ENCODE results near the gene NELFCD. TPM values are rescaled to one million over a fixed set of nuclear protein-coding genes. Genes with fewer than 3 reads are reported as not detected.

The NELFCD gene
- total and polyA plus RNA-seq, 9 of the 15 experiments (the other 6 are each of a cell fraction or from before 2014, with no cell fraction given) = 11.7 to 163 (median 96.5) TPM

- TF ChIP-seq, protein P1, sequence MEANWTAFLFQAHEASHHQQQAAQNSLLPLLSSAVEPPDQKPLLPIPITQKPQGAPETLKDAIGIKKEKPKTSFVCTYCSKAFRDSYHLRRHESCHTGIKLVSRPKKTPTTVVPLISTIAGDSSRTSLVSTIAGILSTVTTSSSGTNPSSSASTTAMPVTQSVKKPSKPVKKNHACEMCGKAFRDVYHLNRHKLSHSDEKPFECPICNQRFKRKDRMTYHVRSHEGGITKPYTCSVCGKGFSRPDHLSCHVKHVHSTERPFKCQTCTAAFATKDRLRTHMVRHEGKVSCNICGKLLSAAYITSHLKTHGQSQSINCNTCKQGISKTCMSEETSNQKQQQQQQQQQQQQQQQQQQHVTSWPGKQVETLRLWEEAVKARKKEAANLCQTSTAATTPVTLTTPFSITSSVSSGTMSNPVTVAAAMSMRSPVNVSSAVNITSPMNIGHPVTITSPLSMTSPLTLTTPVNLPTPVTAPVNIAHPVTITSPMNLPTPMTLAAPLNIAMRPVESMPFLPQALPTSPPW (CRISPR knock-in tag; IDR thresholded peaks at IDR 0.05) = peak; percentile 83
- TF ChIP-seq, protein P2, sequence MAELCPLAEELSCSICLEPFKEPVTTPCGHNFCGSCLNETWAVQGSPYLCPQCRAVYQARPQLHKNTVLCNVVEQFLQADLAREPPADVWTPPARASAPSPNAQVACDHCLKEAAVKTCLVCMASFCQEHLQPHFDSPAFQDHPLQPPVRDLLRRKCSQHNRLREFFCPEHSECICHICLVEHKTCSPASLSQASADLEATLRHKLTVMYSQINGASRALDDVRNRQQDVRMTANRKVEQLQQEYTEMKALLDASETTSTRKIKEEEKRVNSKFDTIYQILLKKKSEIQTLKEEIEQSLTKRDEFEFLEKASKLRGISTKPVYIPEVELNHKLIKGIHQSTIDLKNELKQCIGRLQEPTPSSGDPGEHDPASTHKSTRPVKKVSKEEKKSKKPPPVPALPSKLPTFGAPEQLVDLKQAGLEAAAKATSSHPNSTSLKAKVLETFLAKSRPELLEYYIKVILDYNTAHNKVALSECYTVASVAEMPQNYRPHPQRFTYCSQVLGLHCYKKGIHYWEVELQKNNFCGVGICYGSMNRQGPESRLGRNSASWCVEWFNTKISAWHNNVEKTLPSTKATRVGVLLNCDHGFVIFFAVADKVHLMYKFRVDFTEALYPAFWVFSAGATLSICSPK (IDR thresholded peaks at IDR 0.05; ENCODE audit: borderline replicate concordance) = no peak
- peak; percentile 98 for TF ChIP-seq POLR2G (IDR thresholded peaks at IDR 0.05; ENCODE audit: low read depth, low read length)
- no peak; the same call in 1 of the 2 replicates for TF ChIP-seq ZFP1 (CRISPR knock-in tag; IDR thresholded peaks at IDR 0.05)
- no peak for TF ChIP-seq NR2C1 (IDR thresholded peaks at IDR 0.05)
- peak; percentile 83 for TF ChIP-seq NR2C1 (tag; IDR thresholded peaks at IDR 0.05)
- TF ChIP-seq ZNF695 (CRISPR knock-in tag; IDR thresholded peaks at IDR 0.05) = peak; percentile 40; the same call in 1 of the 2 replicates
- TF ChIP-seq POLR2B (IDR thresholded peaks at IDR 0.05; ENCODE audit: low read depth, partially characterized antibody) = peak; percentile 90
- TF ChIP-seq NFE2 (IDR thresholded peaks at IDR 0.05; ENCODE audit: low read depth) = no peak
- no peak for TF ChIP-seq YBX1 (IDR thresholded peaks at IDR 0.05)
- TF ChIP-seq POU5F1 (IDR thresholded peaks at IDR 0.05; ENCODE audit: borderline replicate concordance, low read depth, low read length, partially characterized antibody) = no peak
- no peak for TF ChIP-seq TRIM24 (IDR thresholded peaks at IDR 0.05)
- TF ChIP-seq, protein P3, sequence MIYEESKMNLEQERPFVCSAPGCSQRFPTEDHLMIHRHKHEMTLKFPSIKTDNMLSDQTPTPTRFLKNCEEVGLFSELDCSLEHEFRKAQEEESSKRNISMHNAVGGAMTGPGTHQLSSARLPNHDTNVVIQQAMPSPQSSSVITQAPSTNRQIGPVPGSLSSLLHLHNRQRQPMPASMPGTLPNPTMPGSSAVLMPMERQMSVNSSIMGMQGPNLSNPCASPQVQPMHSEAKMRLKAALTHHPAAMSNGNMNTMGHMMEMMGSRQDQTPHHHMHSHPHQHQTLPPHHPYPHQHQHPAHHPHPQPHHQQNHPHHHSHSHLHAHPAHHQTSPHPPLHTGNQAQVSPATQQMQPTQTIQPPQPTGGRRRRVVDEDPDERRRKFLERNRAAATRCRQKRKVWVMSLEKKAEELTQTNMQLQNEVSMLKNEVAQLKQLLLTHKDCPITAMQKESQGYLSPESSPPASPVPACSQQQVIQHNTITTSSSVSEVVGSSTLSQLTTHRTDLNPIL (CRISPR knock-in tag; IDR thresholded peaks at IDR 0.05) = peak; percentile 92
- TF ChIP-seq, protein P4, sequence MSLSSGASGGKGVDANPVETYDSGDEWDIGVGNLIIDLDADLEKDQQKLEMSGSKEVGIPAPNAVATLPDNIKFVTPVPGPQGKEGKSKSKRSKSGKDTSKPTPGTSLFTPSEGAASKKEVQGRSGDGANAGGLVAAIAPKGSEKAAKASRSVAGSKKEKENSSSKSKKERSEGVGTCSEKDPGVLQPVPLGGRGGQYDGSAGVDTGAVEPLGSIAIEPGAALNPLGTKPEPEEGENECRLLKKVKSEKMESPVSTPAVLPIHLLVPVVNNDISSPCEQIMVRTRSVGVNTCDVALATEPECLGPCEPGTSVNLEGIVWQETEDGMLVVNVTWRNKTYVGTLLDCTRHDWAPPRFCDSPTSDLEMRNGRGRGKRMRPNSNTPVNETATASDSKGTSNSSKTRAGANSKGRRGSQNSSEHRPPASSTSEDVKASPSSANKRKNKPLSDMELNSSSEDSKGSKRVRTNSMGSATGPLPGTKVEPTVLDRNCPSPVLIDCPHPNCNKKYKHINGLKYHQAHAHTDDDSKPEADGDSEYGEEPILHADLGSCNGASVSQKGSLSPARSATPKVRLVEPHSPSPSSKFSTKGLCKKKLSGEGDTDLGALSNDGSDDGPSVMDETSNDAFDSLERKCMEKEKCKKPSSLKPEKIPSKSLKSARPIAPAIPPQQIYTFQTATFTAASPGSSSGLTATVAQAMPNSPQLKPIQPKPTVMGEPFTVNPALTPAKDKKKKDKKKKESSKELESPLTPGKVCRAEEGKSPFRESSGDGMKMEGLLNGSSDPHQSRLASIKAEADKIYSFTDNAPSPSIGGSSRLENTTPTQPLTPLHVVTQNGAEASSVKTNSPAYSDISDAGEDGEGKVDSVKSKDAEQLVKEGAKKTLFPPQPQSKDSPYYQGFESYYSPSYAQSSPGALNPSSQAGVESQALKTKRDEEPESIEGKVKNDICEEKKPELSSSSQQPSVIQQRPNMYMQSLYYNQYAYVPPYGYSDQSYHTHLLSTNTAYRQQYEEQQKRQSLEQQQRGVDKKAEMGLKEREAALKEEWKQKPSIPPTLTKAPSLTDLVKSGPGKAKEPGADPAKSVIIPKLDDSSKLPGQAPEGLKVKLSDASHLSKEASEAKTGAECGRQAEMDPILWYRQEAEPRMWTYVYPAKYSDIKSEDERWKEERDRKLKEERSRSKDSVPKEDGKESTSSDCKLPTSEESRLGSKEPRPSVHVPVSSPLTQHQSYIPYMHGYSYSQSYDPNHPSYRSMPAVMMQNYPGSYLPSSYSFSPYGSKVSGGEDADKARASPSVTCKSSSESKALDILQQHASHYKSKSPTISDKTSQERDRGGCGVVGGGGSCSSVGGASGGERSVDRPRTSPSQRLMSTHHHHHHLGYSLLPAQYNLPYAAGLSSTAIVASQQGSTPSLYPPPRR (CRISPR knock-in tag; IDR thresholded peaks at IDR 0.05; ENCODE audit: borderline replicate concordance) = no peak
- peak; percentile 85 for TF ChIP-seq CHD1 (IDR thresholded peaks at IDR 0.05; ENCODE audit: low read length)
- peak; percentile 89 for TF ChIP-seq BACH1 (tag; IDR thresholded peaks at IDR 0.05)
- TF ChIP-seq ZNF766 (CRISPR knock-in tag; conservative IDR thresholded peaks at IDR 0.05) = peak; percentile 98
- no peak; the same call in 1 of the 2 replicates for TF ChIP-seq HDAC2 (IDR thresholded peaks at IDR 0.05)
- no peak for TF ChIP-seq DNMT1 (IDR thresholded peaks at IDR 0.05)
- no peak for TF ChIP-seq CBX2 (IDR thresholded peaks at IDR 0.05; ENCODE audit: insufficient read depth, low read length, poor library complexity, severe bottlenecking)
These were observed 51.1 kb downstream of the NELFCD start, which contains the start of gene ATP5F1E (continued) for GRCh38 chr20:59032023-59032712.
